K562 (cell line): ENCODE measurements around the gene OR51B5. TPM values are rescaled to one million over a fixed set of nuclear protein-coding genes. Genes with fewer than 3 reads are reported as not detected.
"Not testable (repeated sequence)": the region's sequence is repeated elsewhere in the genome, so short reads cannot be mapped to it uniquely, and the experiment has no call there.

ENCODE experiments used
- ATAC-seq: fragments of 200-7000 bp; cut with Tn5 transposase; 3 replicates; pipeline ENCODE4 v1.9.1; 2020; ENCODE audit warnings: moderate library complexity
- BruUV-seq: library from RNA; stranded (reverse); fragments of 400-500 nt; replicated peaks from 2 replicates; lab custom pipeline; 2021; lab: Mats Ljungman, UMichigan
- CTCF ChIA-PET: fragments of 300-600 bp; formaldehyde crosslinking; extraction: SDS; loops from one replicate; lab custom pipeline; 2021; ENCODE audit warnings: low intra/inter-chr PET ratio; lab: Yijun Ruan, JAX
- POLR2A ChIA-PET: fragments of 300-600, 350-650 bp; sonication (Branson Sonifier 250); formaldehyde crosslinking; extraction: SDS; loops from one replicate; lab custom pipeline; 2021; ENCODE audit warnings: antibody characterized with exemption, inconsistent platforms; lab: Yijun Ruan, JAX
- DNase-seq, 4 experiments: peaks; one replicate each; pipeline versions ENCODE4 v3.0.0 to v3.0.0-alpha.2; 2011 to 2018; ENCODE audit warnings: low spot score in 3 of 4, mixed read lengths in 3 of 4; ENCODE audit errors: extremely low read depth in 1 of 4
- FAIRE-seq: peaks from 2 replicates; lab custom pipeline; 2011; peaks lifted over from hg19 to GRCh38; lab: Jason Lieb, UNC
- H2AFZ ChIP-seq: 2 replicates; pipeline ENCODE4 v1.6.0; 2011; ENCODE audit warnings: low read depth, low read length, control low read depth, inconsistent platforms
- H3K27ac ChIP-seq: fragments of 200-600 bp; 3 replicates; pipeline ENCODE4 v1.8.0; 2011; ENCODE audit warnings: low read depth, mild to moderate bottlenecking, control low read depth, inconsistent platforms, low read length, moderate library complexity, mixed read lengths; ENCODE audit errors: extremely low read depth
- H3K27me3 ChIP-seq, 2 experiments: fragments of 300-600 bp in 1 of 2; 2 replicates in 1 of 2; 3 replicates in 1 of 2; pipeline versions ENCODE4 v1.6.0 to v1.8.0; 2011; ENCODE audit warnings: inconsistent platforms in 2 of 2, low read length in 2 of 2, mild to moderate bottlenecking in 1 of 2, mixed read lengths in 1 of 2, moderate library complexity in 1 of 2; ENCODE audit not compliant: control insufficient read depth in 2 of 2, insufficient read depth in 2 of 2
- H3K36me3 ChIP-seq: fragments of 300-600 bp; 3 replicates; pipeline ENCODE4 v1.8.0; 2011; ENCODE audit warnings: mild to moderate bottlenecking, low read length, inconsistent platforms; ENCODE audit not compliant: control insufficient read depth, insufficient read depth
- H3K4me1 ChIP-seq, 2 experiments: fragments of 200-600 bp in 1 of 2; replicated peaks in 1 of 2; 2 replicates in 1 of 2; 3 replicates in 1 of 2; pipeline versions ENCODE4 v1.5.1 to v1.8.0; 2011; ENCODE audit warnings: inconsistent platforms in 2 of 2, low read length in 2 of 2, mild to moderate bottlenecking in 1 of 2, mixed read lengths in 1 of 2, moderate library complexity in 1 of 2; ENCODE audit not compliant: control insufficient read depth in 2 of 2, insufficient read depth in 2 of 2
- H3K4me2 ChIP-seq: 2 replicates; pipeline ENCODE4 v1.6.1; 2011; ENCODE audit warnings: low read length, control low read depth, inconsistent platforms, mixed read lengths; ENCODE audit not compliant: insufficient read depth
- H3K4me3 ChIP-seq: fragments of 200-600 bp; sonication (generic), shearing (Covaris generic); 2 replicates; pipeline ENCODE4 v1.5.1; 2016; ENCODE audit warnings: control low read depth, inconsistent platforms
- H3K79me2 ChIP-seq: fragments of 200-600 bp; 3 replicates; pipeline ENCODE4 v1.8.0; 2011; ENCODE audit warnings: low read length, inconsistent platforms; ENCODE audit not compliant: control insufficient read depth, insufficient read depth
- H3K9ac ChIP-seq, 2 experiments: 2 replicates each; pipeline versions ENCODE4 v1.6.0 to v1.6.1; 2011; ENCODE audit warnings: low read depth in 2 of 2, low read length in 2 of 2, control low read depth in 1 of 2, inconsistent platforms in 1 of 2, mild to moderate bottlenecking in 1 of 2, mixed read lengths in 1 of 2; ENCODE audit not compliant: insufficient read depth in 1 of 2
- H3K9me1 ChIP-seq: one replicate; pipeline ENCODE4 v1.6.0; 2011; ENCODE audit warnings: inconsistent platforms, mild to moderate bottlenecking, low read length, moderate library complexity; ENCODE audit not compliant: control insufficient read depth, insufficient read depth
- H3K9me3 ChIP-seq: replicated peaks from 2 replicates; pipeline ENCODE4 v1.5.1; 2011; ENCODE audit warnings: low read depth, low read length, inconsistent platforms; ENCODE audit not compliant: control insufficient read depth, insufficient read depth
- H4K20me1 ChIP-seq: replicated peaks from 2 replicates; pipeline ENCODE4 v1.6.1; 2011; ENCODE audit warnings: low read length, inconsistent platforms, mixed read lengths; ENCODE audit not compliant: control insufficient read depth, insufficient read depth
- ATF7 ChIP-seq: fragments of 450-650 bp; IDR thresholded peaks from 2 replicates; pipeline ENCODE4 v1.7.1; 2014; ENCODE audit warnings: mild to moderate bottlenecking, moderate library complexity
- ESRRA ChIP-seq: fragments of 450-650 bp; IDR thresholded peaks from 2 replicates; pipeline ENCODE4 v1.6.1; 2014; ENCODE audit warnings: low read depth, mild to moderate bottlenecking, moderate library complexity, borderline replicate concordance
- HMBOX1 ChIP-seq: sonication (generic); IDR thresholded peaks from 2 replicates; pipeline ENCODE4 v1.6.1; 2016
- MYC ChIP-seq, 2 experiments: fragments of 250-450 bp in 1 of 2; sonication (Bioruptor Pico) in 1 of 2; IDR thresholded peaks; 2 replicates each; pipeline versions ENCODE4 v1.5.1 to v1.6.1; 2012 to 2021; ENCODE audit warnings: low read depth in 2 of 2, borderline replicate concordance in 1 of 2, improper control_type of control experiment in 1 of 2, low read length in 1 of 2, mild to moderate bottlenecking in 1 of 2, moderate library complexity in 1 of 2
- SOX6 ChIP-seq: fragments of 450-650 bp; IDR thresholded peaks from 2 replicates; pipeline ENCODE4 v1.6.1; 2014; ENCODE audit warnings: mild to moderate bottlenecking
- USF2 ChIP-seq: sonication (generic); formaldehyde crosslinking; IDR thresholded peaks from 2 replicates; pipeline ENCODE4 v1.5.0; 2020; ENCODE audit warnings: missing genetic modification reagents
- ZNF24 ChIP-seq: fragments of 450-650 bp; IDR thresholded peaks from 2 replicates; pipeline ENCODE4 v1.6.1; 2016
- ZNF780A ChIP-seq: fragments of 250-450 bp; sonication (Bioruptor Pico); IDR thresholded peaks from 2 replicates; pipeline ENCODE4 v1.5.0; 2021; ENCODE audit warnings: mild to moderate bottlenecking
- WGBS: fragments of 100-300 bp; shearing (Covaris generic); methylation state at CpG from one replicate; pipeline ENCODE4 v1.1.6; 2016; ENCODE audit warnings: low coverage, mixed read lengths; ENCODE audit not compliant: insufficient coverage; ENCODE audit errors: missing lambda C conversion rate; 5-methylcytosine and 5-hydroxymethylcytosine counted together
- in situ Hi-C: fragments of 300-500 bp; cut with MboI; formaldehyde crosslinking; loops from 4 replicates; pipeline ENCODE4 v1.15.0; 2018; ENCODE audit warnings: inconsistent platforms, mixed read lengths
- intact Hi-C: fragments of 100-400 bp; cut with micrococcal nuclease; formaldehyde crosslinking; loops from 2 replicates; pipeline ENCODE4 v1.14.2; 2022
- polyA plus RNA-seq, 8 experiments: library from polyadenylated mRNA; depleted of rRNA in 4 of 8; stranded (reverse) in 5 of 8; unstranded in 3 of 8; fragments of >200 nt; fragmentation: Nextera tagmentation in 2 of 8; fragmentation: Illumina TruSeq in 1 of 8; extraction: Ambion mirVana in 2 of 8; extraction: Trizol in 1 of 8; gene quantifications; 2 replicates each; pipeline versions ENCODE4 v1.2.1 to v1.2.3, GENCODE V29; 2011 to 2014; ENCODE audit warnings: inconsistent platforms in 1 of 8, missing spikeins in 1 of 8
- total RNA-seq, 7 experiments: library from RNA; depleted of rRNA in 6 of 7; stranded (reverse); fragments of >200 nt in 6 of 7; fragmentation: Illumina TruSeq in 2 of 7; extraction: Trizol in 2 of 7; gene quantifications; 2 replicates each; pipeline versions ENCODE4 v1.2.1 to v1.2.3, GENCODE V29; 2011 to 2021; ENCODE audit warnings: low replicate concordance in 1 of 7
- TF ChIP-seq, protein P1 (sequence below): sonication (generic); formaldehyde crosslinking; IDR thresholded peaks from 2 replicates; pipeline ENCODE4 v1.8.1; 2023; ENCODE audit warnings: missing genetic modification reagents, mild to moderate bottlenecking, borderline replicate concordance

OR51B5 gene
- total and polyA plus RNA-seq, 9 of the 15 experiments (the other 6 are each of a cell fraction or from before 2014, with no cell fraction given) = 81.2 to 176 (median 113) TPM

DNA sequence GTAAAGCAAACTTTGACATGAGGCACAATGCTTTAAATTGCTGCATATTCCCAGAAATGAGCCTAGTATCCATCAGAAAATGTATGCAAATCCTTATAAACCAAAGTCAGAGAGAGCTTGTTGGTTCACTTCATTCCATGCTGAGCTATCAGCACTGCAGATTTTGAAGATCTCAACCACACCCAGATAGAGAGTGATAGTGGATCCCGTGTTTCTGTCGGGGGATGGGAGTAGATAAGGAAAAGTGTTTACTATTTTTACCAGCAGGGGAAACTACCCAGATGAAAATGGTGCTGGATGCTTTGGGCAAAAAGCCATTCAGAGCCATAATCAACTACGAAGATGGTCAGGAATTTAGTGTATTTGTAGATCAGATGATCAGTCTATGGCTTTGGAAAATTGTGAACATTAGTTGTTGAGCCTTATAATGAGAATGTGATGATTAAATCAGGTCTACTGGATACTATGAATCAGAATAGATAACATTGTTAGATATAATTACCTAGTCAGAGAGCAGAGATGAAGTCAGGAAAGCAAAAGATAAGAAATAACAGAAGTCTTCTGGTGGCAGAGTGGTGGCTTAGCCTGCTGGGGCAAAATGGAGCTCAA lies 18.8 kb upstream of the OR51B5 start (continued):
- TF ChIP-seq USF2 (CRISPR knock-in tag) (no peak), ZNF24 (no peak), ZNF780A (CRISPR knock-in tag) (no peak), MYC (IDR thresholded peaks at IDR 0.05; ENCODE audit: low read depth, low read length) (no peak), MYC (CRISPR knock-in tag; IDR thresholded peaks at IDR 0.05; ENCODE audit: borderline replicate concordance, low read depth) (no peak), ATF7 (no peak), ESRRA (no peak), SOX6 (0 out of 2 replicates have a peak, but pooled peaks have one; percentile 19), HMBOX1 (peak; percentile 44; the same call in 1 of the 2 replicates)
- TF ChIP-seq, protein P1, sequence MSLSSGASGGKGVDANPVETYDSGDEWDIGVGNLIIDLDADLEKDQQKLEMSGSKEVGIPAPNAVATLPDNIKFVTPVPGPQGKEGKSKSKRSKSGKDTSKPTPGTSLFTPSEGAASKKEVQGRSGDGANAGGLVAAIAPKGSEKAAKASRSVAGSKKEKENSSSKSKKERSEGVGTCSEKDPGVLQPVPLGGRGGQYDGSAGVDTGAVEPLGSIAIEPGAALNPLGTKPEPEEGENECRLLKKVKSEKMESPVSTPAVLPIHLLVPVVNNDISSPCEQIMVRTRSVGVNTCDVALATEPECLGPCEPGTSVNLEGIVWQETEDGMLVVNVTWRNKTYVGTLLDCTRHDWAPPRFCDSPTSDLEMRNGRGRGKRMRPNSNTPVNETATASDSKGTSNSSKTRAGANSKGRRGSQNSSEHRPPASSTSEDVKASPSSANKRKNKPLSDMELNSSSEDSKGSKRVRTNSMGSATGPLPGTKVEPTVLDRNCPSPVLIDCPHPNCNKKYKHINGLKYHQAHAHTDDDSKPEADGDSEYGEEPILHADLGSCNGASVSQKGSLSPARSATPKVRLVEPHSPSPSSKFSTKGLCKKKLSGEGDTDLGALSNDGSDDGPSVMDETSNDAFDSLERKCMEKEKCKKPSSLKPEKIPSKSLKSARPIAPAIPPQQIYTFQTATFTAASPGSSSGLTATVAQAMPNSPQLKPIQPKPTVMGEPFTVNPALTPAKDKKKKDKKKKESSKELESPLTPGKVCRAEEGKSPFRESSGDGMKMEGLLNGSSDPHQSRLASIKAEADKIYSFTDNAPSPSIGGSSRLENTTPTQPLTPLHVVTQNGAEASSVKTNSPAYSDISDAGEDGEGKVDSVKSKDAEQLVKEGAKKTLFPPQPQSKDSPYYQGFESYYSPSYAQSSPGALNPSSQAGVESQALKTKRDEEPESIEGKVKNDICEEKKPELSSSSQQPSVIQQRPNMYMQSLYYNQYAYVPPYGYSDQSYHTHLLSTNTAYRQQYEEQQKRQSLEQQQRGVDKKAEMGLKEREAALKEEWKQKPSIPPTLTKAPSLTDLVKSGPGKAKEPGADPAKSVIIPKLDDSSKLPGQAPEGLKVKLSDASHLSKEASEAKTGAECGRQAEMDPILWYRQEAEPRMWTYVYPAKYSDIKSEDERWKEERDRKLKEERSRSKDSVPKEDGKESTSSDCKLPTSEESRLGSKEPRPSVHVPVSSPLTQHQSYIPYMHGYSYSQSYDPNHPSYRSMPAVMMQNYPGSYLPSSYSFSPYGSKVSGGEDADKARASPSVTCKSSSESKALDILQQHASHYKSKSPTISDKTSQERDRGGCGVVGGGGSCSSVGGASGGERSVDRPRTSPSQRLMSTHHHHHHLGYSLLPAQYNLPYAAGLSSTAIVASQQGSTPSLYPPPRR = no peak

DNA sequence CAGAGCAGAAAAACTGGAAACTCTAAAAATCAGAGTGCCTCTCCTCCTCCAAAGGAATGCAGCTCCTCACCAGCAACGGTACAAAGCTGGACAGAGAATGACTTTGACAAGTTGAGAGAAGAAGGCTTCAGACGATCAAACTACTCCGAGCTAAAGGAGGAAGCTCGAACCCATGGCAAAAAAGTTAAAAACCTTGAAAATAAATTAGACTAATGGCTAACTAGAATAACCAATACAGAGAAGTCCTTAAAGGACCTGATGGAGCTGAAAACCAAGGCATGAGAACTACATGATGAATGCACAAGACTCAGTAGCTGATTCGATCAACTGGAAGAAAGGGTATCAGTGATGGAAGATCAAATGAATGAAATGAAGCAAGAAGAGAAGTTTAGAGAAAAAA lies 12.7 kb upstream of the OR51B5 start:
- ATAC-seq, H3K4me3 ChIP-seq, H3K4me1 ChIP-seq, CTCF ChIA-PET, in situ Hi-C loops, H3K4me2 ChIP-seq, FAIRE-seq, H4K20me1 ChIP-seq, H3K9ac ChIP-seq, BruUV-seq, H3K9me3 ChIP-seq, H2AFZ ChIP-seq, DNase-seq, H3K27me3 ChIP-seq, intact Hi-C loops, POLR2A ChIA-PET, H3K27ac ChIP-seq, H3K9me1 ChIP-seq: not testable (repeated sequence)
- H3K79me2 ChIP-seq = peaks cover 41% of the 10 kb centered on the region
- 92% methylated on average over 3 of the region's 5 CpGs for whole genome bisulfite sequencing
- H3K36me3 ChIP-seq = peaks cover 40% of the 10 kb centered on the region
